B cell (primary cell): Measurements from ENCODE around the gene ZEB2. TPM values are rescaled to one million over a fixed set of nuclear protein-coding genes. Genes with fewer than 3 reads are reported as not detected.
A peak's percentile ranks its signal among the peaks of the same experiment; 100 is the strongest.

Experiments
- ATAC-seq: fragments of 200-7000 bp; cut with Tn5 transposase; one replicate; pipeline ENCODE4 v1.10.0; 2021; ENCODE audit warnings: low read depth, mild to moderate bottlenecking, moderate number of reproducible peaks, moderate library complexity
- CTCF ChIA-PET: fragments of 350-600 bp; sonication (Branson Sonifier 250); formaldehyde crosslinking; loops from one replicate; lab custom pipeline; 2021; ENCODE audit warnings: antibody characterized with exemption, inconsistent platforms; lab: Charles Lee
- POLR2A ChIA-PET: fragments of 350-600 bp; sonication (Branson Sonifier 250); formaldehyde crosslinking; loops from one replicate; lab custom pipeline; 2021; ENCODE audit warnings: antibody characterized with exemption; lab: Charles Lee
- DNase-seq: peaks from one replicate; pipeline ENCODE4 v3.0.0; 2013
- H2AFZ ChIP-seq: 2 replicates; pipeline ENCODE4 v1.6.1; 2012; ENCODE audit warnings: mild to moderate bottlenecking, low read depth, low read length; ENCODE audit not compliant: insufficient read depth, poor library complexity, severe bottlenecking
- H3K27ac ChIP-seq, 2 donors: 1 replicate in 1 of 2; 2 replicates in 1 of 2; pipeline ENCODE4 v1.5.1; 2012 to 2013; ENCODE audit warnings: low read length in 2 of 2, mild to moderate bottlenecking in 2 of 2, moderate library complexity in 1 of 2
- H3K27me3 ChIP-seq, 4 experiments: fragments of 200-600 bp in 1 of 4; sonication (generic) in 1 of 4; replicated peaks in 1 of 4; 1 replicate in 2 of 4; 2 replicates in 2 of 4; pipeline versions ENCODE4 v1.6.1 to v1.7.0; 2013 to 2016; ENCODE audit warnings: low read length in 3 of 4, mild to moderate bottlenecking in 2 of 4, mixed read lengths in 1 of 4, moderate library complexity in 1 of 4; ENCODE audit not compliant: insufficient read depth in 4 of 4, control insufficient read depth in 3 of 4; ENCODE audit errors: control extremely low read depth in 1 of 4
- H3K36me3 ChIP-seq, 2 experiments: replicated peaks in 1 of 2; 1 replicate in 1 of 2; 2 replicates in 1 of 2; pipeline versions ENCODE4 v1.6.1 to v1.7.1; 2013; ENCODE audit warnings: low read length in 1 of 2; ENCODE audit not compliant: insufficient read depth in 2 of 2, control insufficient read depth in 1 of 2; ENCODE audit errors: control extremely low read depth in 1 of 2, extremely low read depth in 1 of 2
- H3K4me1 ChIP-seq, 2 donors: fragments of 200-600 bp in 1 of 2; sonication (generic) in 1 of 2; 1 replicate in 1 of 2; 2 replicates in 1 of 2; pipeline versions ENCODE4 v1.5.1 to v1.6.1; 2013 to 2017; ENCODE audit warnings: low read length in 2 of 2; ENCODE audit not compliant: control insufficient read depth in 2 of 2, insufficient read depth in 2 of 2
- H3K4me2 ChIP-seq: replicated peaks from 2 replicates; pipeline ENCODE3; 2012; ENCODE audit warnings: mild to moderate bottlenecking, low read depth, low read length; ENCODE audit not compliant: poor library complexity, severe bottlenecking
- H3K4me3 ChIP-seq, 5 experiments: fragments of 200-600 bp in 1 of 5; sonication (generic) in 1 of 5; 1 replicate in 3 of 5; 2 replicates in 2 of 5; pipeline versions ENCODE4 v1.5.1 to v1.7.0; 2011 to 2016; ENCODE audit warnings: low read length in 4 of 5, mild to moderate bottlenecking in 4 of 5, low read depth in 2 of 5, control low read depth in 1 of 5, moderate library complexity in 1 of 5; ENCODE audit not compliant: insufficient read depth in 1 of 5; ENCODE audit errors: control extremely low read depth in 1 of 5, extremely low read depth in 1 of 5
- H3K79me2 ChIP-seq: fragments of 200-600 bp; sonication (generic); one replicate; pipeline ENCODE4 v1.6.0; 2016; ENCODE audit warnings: low read length; ENCODE audit not compliant: control insufficient read depth, insufficient read depth
- H3K9ac ChIP-seq: fragments of 200-600 bp; sonication (generic); 2 replicates; pipeline ENCODE4 v1.6.1; 2017; ENCODE audit warnings: mild to moderate bottlenecking, low read length, moderate library complexity
- H3K9me3 ChIP-seq, 3 donors: one replicate each; pipeline versions ENCODE4 v1.6.1 to v1.7.1; 2013; ENCODE audit warnings: low read length in 2 of 3; ENCODE audit not compliant: control insufficient read depth in 2 of 3, insufficient read depth in 1 of 3; ENCODE audit errors: control extremely low read depth in 1 of 3
- H4K20me1 ChIP-seq: 2 replicates; pipeline ENCODE4 v1.6.0; 2012; ENCODE audit warnings: mild to moderate bottlenecking, low read length; ENCODE audit not compliant: insufficient read depth, control insufficient read depth, poor library complexity, severe bottlenecking
- H3K27ac Mint-ChIP-seq: one replicate; pipeline ENCODE4 v1.8.0; 2021; ENCODE audit warnings: mixed read lengths
- H3K27me3 Mint-ChIP-seq: one replicate; pipeline ENCODE4 v1.8.0; 2021; ENCODE audit warnings: mixed read lengths
- H3K4me1 Mint-ChIP-seq: one replicate; pipeline ENCODE4 v1.8.0; 2021; ENCODE audit warnings: mixed read lengths
- H3K4me3 Mint-ChIP-seq: one replicate; pipeline ENCODE4 v1.8.0; 2021; ENCODE audit warnings: mixed read lengths
- H3K9me3 Mint-ChIP-seq: one replicate; pipeline ENCODE4 v1.8.0; 2022; ENCODE audit warnings: mixed read lengths; ENCODE audit not compliant: insufficient read depth
- EZH2 ChIP-seq: IDR thresholded peaks from 2 replicates; pipeline ENCODE4 v1.6.1; 2012; ENCODE audit warnings: borderline replicate concordance, low read depth, mild to moderate bottlenecking, moderate library complexity, low read length; ENCODE audit not compliant: insufficient read depth, poor library complexity, severe bottlenecking
- WGBS: methylation state at CpG from one replicate; pipeline ENCODE4 v1.1.5; 2013; ENCODE audit warnings: missing lambda C conversion rate; ENCODE audit not compliant: insufficient coverage; 5-methylcytosine and 5-hydroxymethylcytosine counted together
- intact Hi-C: fragments of 100-400 bp; cut with micrococcal nuclease; formaldehyde crosslinking; loops from one replicate; pipeline ENCODE4 v1.10.0; 2022
- polyA plus RNA-seq: library from polyadenylated mRNA; depleted of rRNA; stranded (reverse); fragments of >200 nt; gene quantifications from 2 replicates; pipeline ENCODE4 v1.2.3, GENCODE V29; 2012
- total RNA-seq, 2 donors: library from RNA; stranded (reverse); fragments of 120-200 nt in 1 of 2; gene quantifications; 1 replicate in 1 of 2; 2 replicates in 1 of 2; pipeline versions ENCODE4 v1.2.3 to v1.2.4, GENCODE V29; 2013 to 2022
- TF ChIP-seq, protein P1 (sequence below): fragments of 200-600 bp; IDR thresholded peaks from one replicate; pipeline ENCODE4 v1.8.0; 2022; ENCODE audit warnings: antibody characterized with exemption, mild to moderate bottlenecking

The ZEB2 gene
- total and polyA plus RNA-seq, 2 donors (not counting 1 experiment from before 2014, with no cell fraction given) = 56.3 to 217 TPM

DNA sequence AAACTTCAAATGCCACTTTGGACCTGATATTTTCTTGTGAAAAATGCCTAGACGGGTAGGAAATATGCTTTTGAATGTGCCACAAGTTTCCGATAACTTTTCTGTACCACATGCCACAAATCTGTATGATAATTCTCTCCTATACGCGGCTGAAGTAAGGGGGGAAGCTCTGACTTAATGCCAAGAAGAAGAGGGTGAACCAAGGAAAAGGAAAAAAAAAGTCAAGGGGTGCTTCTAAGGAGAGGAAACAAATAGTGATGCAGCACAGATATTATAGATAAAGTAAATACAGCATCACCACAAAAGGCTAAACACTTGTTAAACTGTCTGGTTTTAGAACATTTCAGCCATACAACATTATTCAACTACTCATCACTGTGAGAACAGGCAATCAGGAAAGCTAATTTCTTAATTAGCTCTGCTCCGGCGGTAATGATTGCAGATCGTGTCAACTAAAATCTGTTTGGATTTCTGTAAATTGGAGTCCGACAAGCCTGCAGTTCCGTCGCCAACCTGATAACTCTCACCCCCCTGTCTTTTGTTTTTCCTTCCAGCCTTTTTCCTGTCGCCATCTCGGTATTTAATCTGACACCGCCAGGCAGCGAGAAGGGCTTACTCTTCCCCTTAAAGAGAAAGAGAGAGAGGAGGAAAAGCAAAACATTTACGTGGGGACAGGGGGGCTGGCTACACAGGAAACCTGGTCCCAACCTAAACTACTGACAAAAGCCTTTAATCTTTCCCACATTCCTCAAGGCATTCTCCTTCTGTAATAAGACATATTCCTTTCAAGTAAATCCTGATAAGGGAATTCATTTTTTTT lies 67.5 kb downstream of the ZEB2 start:
- H3K9me3 ChIP-seq = no peaks in the 10 kb centered on the region
- DNase-seq (no peak), ATAC-seq (no peak)
- peaks cover 2 to 4% of the 10 kb centered on the region in 2 experiments for H3K36me3 ChIP-seq
- Mint-ChIP-seq H3K27ac (peak overlapping the region; percentile 53), H3K9me3 (no peaks in the 10 kb centered on the region), H3K27me3 (no peaks in the 10 kb centered on the region), H3K4me3 (peak overlapping the region; percentile 55), H3K4me1 (peaks cover 82% of the 10 kb centered on the region)
- TF ChIP-seq, protein P1, sequence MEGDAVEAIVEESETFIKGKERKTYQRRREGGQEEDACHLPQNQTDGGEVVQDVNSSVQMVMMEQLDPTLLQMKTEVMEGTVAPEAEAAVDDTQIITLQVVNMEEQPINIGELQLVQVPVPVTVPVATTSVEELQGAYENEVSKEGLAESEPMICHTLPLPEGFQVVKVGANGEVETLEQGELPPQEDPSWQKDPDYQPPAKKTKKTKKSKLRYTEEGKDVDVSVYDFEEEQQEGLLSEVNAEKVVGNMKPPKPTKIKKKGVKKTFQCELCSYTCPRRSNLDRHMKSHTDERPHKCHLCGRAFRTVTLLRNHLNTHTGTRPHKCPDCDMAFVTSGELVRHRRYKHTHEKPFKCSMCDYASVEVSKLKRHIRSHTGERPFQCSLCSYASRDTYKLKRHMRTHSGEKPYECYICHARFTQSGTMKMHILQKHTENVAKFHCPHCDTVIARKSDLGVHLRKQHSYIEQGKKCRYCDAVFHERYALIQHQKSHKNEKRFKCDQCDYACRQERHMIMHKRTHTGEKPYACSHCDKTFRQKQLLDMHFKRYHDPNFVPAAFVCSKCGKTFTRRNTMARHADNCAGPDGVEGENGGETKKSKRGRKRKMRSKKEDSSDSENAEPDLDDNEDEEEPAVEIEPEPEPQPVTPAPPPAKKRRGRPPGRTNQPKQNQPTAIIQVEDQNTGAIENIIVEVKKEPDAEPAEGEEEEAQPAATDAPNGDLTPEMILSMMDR = no peak
- TF ChIP-seq EZH2 = no peak
- peak overlapping the region; percentile 30 for H3K4me2 ChIP-seq
- H3K27me3 ChIP-seq = no peaks in the 10 kb centered on the region
- H3K9ac ChIP-seq = peak overlapping the region; percentile 20
- 20% methylated on average over 1 of the region's 15 CpGs for WGBS
- H3K4me1 ChIP-seq = peaks cover 51 to 65% of the 10 kb centered on the region in 2 donors
- peak overlapping the region; percentile 2 for H2AFZ ChIP-seq
- peak overlapping the region in 1 of 2 donors; percentile 53 for H3K27ac ChIP-seq
- H3K4me3 ChIP-seq = peak overlapping the region in 1 of 5 experiments; percentile 10
- H3K79me2 ChIP-seq = peaks cover 98% of the 10 kb centered on the region
- CTCF ChIA-PET = interaction anchor here (0.6 to 1.4 kb wide), 2 partner anchors 14 to 52 kb away, joined by 3 to 4 read pairs; no protein-coding TSS in a partner anchor
- peaks cover 62% of the 10 kb centered on the region for H4K20me1 ChIP-seq
- intact Hi-C loops = loop anchor here (5.0 kb wide), 1 partner anchor 65 kb away; no protein-coding TSS in a partner anchor
- POLR2A ChIA-PET = no interaction called here

DNA sequence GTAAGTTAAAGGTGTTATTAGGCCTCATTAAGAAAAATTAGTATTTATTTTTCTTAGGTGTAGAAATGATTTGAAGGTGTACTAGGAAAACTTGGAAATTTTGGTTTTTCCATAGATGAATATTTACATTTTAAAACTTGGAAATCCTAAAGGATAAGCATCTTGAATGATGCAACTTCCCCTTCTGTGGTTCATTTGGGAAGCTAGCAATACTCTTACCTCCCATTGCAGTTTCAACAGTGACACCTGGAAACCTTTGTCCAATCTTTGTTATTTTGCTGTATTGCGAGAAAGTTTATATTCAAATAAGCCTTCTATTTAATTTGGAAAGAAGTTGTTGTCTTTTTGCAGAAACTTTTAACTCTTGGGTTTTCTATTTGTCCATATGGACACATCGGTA lies 68.5 kb downstream of the ZEB2 start:
- no CpG with 5 or more reads among the region's 2 CpGs for WGBS
- H3K27me3 Mint-ChIP-seq = no peaks in the 10 kb centered on the region
- peaks cover 78% of the 10 kb centered on the region for H3K4me1 Mint-ChIP-seq
- intact Hi-C loops = loop anchor here (5.0 kb wide), 1 partner anchor 66 kb away; no protein-coding TSS in a partner anchor
- no peak for TF ChIP-seq EZH2
- TF ChIP-seq, protein P1 = no peak
- no peak overlapping the region for H3K27ac Mint-ChIP-seq
- ATAC-seq (no peak), DNase-seq (no peak)
- H3K4me3 ChIP-seq = no peak overlapping the region
- no peak overlapping the region for H3K4me2 ChIP-seq
- ChIA-PET CTCF (interaction anchor here (0.6 to 1.4 kb wide), 2 partner anchors 15 to 51 kb away, joined by 3 to 4 read pairs; no protein-coding TSS in a partner anchor), POLR2A (no interaction called here)
- no peak overlapping the region for H3K27ac ChIP-seq
- H3K27me3 ChIP-seq = no peaks in the 10 kb centered on the region
- no peaks in the 10 kb centered on the region for H3K9me3 ChIP-seq
- H3K4me1 ChIP-seq = peaks cover 42 to 56% of the 10 kb centered on the region in 2 donors
- H4K20me1 ChIP-seq = peaks cover 62% of the 10 kb centered on the region
- no peak overlapping the region for H2AFZ ChIP-seq
- H3K9ac ChIP-seq = no peak overlapping the region
- no peaks in the 10 kb centered on the region for H3K9me3 Mint-ChIP-seq
- H3K36me3 ChIP-seq = peaks cover 4 to 5% of the 10 kb centered on the region in 2 experiments
- H3K4me3 Mint-ChIP-seq = no peak overlapping the region
- peaks cover 98% of the 10 kb centered on the region for H3K79me2 ChIP-seq
